Activated CD4-positive, alpha-beta T cell treated with anti-CD3 and anti-CD28 coated beads for 48 hours (primary cell): ENCODE data around the gene POLQ.
"Not testable (repeated sequence)": the region's sequence is repeated elsewhere in the genome, so short reads cannot be mapped to it uniquely, and the experiment has no call there.

ENCODE experiments used
- DNase-seq: peaks from one replicate; pipeline ENCODE4 v3.0.0-alpha.2; 2020

POLQ gene

DNA sequence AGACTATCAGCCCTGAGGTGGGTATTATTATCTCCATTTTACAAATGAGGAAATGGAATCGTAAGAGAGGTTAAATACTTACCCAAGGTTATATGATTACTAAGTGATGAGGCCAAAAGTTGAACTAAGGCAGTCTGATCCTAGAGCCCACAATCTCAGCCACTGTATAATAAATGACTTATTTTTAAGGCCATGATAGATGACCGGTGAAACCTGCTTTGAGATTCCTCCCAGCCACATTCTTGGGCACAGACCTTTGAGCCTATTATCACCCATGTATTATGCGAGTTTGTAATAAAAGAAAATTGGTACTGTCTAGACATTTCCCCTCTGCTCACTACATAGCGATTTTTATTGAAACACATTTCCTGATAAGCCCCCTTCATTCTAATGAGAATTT, 37.4 kb downstream of the POLQ start:
- DNase-seq: no peak

DNA sequence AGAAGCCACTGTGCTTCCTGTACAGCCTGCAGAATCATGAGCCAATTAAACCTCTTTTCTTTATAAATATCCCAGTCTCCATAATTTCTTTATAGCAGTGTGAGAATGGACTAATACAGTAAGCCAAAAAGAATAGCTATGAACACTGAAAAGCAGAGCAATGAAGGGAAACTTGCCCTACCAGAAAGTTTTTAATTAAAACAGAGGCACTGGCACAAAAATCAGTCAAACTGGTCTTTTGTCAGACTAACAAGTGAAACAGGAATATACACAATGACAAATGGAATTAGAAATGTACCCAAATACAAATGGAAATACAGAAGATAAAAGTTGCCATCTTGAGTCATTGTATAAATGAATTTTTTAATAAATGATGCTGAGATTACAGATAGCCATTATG, 40.5 kb downstream of the POLQ start:
- no peak for DNase-seq

DNA sequence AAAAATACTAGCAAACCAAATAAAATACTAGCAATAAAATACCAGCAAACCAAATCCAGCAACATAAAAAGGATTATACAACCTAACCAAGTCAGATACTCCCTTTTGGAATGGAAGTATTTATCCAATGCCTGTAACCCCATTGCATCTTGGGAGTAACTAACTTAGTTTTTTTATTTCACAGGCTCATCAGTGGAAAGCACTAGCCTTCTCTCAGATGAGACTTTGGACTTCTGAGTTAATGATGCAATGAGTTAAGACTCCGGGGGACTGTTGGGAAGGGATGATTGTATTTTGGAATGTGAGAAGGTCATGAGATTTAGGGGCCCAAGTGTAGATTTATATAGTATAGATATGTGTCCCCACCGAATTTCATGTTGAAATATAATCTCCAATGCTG, 41.2 kb downstream of the POLQ start:
- no peak for DNase-seq

DNA sequence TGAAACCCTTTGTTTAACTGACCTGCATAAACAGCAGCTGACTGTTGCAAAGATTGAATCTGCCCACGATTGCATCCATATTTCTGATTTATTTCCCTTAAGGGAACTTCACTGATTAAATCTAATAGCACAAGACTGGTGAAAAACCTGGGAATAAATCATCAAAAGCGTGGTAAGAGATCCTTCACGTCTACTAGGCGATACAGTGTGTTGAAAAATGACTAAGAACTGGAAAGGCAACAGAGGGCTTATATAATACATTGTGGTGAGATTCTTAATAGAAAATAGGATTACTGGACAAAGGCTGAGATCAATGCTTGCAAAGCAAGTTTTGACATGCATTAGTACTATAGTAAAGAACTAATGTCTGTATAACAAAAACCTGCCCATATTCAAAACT, 49.0 kb downstream of the POLQ start:
- DNase-seq: no peak

DNA sequence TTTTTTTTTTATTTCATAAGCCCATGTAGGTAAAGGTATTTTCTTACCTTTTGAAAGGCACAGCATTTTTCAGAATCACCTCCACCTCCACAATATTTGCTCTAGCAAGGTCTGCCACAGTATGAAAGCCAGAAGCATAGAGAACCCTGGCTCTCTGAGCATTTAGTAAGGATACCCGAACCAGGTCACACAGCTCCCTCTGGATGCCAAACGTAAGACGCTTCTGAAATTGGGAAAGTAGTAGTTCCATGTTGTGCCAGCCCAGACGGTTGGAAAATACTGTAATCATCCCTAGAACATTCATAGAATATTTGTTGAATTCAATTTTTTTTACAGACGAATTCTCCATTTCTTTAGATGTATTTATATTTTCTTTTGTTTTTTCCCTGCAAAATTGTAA, 52.4 kb downstream of the POLQ start:
- DNase-seq: no peak

DNA sequence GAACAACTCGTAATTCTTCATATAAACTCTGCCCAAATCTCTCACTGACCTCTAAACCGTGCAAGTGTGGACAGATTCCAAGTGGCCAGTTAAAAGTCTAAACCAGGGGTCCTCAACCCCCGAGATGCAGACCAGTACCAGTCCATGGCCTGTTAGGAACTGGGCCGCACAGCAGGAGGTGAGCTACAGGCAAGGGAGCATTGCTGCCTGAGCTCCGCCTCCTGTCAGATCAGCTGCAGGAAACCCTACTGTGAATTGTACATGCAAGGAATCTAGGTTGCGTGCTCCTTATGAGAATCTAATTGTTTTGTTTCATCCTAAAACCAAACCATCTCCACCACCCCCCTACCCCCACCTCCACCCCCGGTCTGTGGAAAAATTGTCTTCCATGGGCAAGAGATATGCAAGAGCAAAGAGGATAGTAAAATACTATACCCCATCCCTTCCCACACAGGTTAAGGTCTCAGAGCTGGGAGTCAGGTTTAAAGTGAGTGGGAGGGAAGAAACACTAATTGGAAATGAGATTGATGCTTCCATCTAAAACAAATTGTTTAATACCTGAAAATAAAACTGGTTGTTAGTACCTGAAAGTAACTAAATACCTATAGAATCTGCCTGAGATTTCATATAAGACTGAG, 54.0 kb downstream of the POLQ start:
- no peak for DNase-seq

DNA sequence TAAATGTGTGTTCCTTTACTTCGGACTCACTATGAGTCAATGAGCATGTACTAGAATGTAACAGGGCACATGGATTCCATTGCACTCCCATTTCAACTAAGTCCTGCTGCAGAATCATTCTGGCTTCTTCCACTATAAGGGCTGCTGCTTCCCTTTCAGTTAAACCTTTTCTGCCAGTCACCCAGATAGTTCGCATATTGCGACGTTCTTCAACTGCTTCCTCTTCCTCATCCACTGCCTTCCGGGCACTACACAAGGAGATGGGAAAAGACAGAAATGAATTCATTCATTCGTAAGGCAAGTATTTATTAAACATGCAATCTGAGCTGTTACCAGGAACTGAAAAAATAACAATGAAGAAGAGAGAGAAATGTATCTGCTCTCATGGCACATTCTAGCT, 55.6 kb downstream of the POLQ start:
- no peak for DNase-seq

DNA sequence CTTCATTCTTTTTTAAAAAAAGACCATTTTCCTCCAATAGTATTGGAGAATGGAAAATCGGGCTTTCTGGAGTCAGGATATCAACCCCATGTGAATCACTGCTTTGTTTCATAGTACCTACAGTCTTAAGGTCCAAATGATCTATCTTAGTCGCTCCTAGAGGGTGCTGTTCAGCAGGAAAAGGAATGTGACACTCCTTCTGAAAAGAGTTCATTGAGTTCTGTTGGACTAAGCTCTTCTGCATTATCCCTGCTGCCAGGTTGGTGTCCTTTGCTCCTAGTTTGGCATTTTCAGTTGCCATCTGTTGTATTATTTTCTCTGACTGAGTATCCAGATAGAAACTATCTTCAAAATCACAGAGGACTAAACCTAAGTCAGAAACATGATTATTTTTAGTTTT, 57.2 kb downstream of the POLQ start:
- DNase-seq: no peak

DNA sequence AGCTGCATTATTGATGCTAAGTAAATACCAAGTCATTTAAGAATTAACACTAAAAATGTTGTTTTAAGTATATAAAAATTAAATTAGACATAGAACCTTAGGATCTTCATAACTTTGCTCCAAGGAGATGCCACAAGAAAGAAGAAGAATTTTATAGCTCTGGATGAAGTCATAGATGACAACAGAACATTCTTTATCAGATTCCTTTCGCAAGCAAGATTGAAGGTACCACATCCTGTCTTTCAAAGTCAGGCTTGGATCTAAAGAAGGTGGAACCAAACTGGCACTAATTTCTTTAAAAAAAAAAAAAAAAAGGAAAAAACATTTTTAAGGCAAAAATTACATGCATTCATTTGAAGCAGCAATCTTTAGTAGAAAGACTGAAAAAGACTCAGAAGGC, 62.5 kb downstream of the POLQ start:
- DNase-seq: no peak

DNA sequence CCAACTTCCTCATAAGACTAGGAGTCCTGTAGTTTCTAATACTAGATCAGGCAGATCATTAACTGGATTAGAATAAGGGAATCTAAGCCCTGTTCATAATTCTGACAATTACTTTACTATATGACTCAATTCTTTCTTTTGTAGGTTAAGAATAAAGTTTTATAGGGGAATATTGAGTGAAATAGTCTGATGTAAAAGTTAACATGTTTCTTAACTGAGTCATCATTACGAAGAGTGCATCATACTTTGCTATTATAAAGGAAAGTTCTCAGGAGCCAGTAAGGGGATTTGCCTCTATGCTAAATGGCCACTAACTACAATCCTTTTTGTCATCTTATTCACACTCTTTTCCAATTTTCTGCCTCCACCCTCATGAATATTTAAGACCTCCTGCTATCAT, 63.1 kb downstream of the POLQ start:
- DNase-seq: no peak

DNA sequence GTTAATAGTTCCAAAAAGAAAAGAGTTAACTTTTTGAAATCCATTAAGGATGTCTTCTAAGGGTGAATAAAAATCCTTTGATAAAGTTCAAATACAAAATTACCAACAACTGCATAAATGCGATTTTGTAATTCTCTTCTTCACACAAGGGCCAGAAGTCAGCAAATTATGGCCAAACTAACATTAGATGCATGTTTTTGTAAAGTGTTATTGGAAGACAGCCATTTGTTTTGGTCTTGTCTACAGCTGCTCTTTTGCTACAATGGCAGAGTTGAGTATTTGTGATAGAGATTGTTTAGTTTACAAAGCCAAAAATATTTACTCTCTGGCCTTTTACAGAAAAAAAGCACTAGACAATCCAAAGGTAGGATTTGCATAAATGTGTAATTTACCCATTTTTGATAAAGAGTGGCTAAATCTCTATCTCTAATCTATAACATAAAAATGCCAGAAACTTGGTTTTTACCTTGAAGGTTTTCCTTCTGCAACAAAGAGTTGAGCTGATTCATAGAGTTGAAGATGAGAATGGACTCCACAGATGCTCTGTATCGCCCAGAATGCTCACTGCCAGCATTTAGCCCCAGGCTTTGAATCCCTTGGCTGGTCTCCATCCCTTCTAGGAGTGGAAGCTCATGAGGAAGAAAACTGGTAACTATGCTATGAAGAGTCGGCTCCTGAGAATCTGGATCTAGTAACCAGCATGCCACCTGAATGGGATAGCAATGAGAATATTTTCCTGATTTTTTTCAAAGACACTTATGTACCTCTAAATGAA, 64.5 kb downstream of the POLQ start:
- DNase-seq: no peak

DNA sequence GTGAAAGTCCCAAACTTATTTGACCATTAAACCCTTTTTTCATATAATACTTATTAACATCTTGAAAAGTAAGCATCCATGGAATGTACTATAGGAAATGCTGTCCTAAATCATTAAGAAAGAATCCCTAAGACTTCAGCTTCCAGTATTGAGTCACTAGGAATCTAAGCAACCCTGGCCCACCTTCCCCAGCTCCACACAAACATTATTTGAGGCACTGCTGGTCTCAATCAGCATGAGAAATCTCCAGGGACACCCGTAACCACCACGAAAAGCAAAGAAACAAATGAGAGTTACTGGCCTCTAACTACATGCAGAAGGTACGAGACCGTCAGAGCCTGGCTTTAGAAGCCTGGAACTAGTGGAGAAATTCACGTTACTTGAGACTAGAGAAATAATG, 68.2 kb downstream of the POLQ start:
- no peak for DNase-seq

DNA sequence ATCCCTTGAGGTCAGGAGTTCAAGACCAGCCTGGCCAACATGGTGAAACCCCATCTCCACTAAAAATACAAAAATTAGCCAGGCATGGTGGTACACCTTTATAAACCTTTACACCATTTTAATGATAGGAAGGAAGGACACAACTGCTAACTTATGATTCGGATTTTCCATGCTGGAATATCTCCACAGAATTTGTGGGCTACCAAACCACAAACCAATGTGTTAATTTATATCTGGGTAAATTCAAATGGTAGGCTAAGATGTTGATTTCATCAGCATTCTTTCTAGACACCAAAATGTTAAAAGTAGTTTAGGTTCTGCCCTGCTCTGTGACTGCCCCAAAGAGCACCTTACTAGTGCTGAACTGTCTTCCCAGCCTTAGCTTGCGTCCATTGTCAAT, 72.8 kb downstream of the POLQ start:
- DNase-seq: no peak

DNA sequence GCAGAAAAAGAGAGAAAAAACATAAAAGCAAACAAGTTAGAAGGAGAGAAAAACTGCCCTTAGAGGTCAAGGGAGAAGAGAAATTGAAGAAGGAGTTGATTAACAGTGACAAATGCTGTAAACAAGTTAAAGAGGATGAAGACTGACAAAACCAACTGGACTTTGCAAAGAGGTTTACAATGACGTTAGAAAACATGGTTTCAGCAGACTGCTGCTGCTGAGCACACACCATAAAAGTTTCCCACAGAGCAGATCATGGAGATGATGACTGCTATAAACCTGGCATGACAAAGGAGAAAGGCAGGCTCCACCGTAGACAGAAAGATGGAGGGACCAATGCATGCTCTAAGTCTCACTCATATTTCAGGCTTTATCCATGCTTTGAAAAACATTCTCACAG, 78.7 kb downstream of the POLQ start:
- DNase-seq: no peak

DNA sequence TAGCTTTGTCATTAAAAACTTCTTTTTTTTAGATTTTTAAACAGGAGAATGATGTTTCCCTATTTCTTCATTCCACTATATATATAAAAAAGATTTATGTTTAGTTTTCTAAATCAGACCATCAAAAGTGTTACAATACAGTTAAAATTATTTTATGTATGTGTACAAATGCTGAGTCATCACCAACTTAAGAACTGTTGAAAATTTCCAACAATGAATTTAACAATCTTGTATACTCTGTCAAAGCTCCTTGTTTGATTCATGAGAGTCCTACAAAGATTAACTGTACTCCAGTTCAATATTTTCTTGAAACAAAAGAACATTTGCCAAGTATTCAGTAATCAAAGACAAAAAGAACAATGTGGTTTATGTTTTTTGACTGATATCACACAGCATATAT, 82.0 kb downstream of the POLQ start:
- DNase-seq: no peak

DNA sequence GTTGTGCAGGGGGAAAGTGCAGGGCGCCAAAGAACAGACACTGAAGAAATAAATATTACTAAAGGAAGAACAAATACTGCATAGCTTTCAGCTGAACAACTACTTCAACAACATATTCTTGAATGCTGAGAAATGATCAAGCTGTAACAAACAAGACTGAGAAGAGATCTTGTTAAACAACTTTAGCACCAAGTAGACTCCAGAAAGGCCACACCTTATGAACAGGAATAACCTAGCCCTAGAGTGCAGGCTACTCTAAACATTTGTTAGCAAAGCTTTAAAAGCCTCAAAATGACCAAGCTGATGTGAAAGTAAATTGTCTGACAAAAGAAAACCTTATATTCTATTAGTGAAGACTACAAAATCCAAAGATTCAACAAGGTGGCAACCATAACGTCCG, 83.2 kb downstream of the POLQ start:
- no peak for DNase-seq

DNA sequence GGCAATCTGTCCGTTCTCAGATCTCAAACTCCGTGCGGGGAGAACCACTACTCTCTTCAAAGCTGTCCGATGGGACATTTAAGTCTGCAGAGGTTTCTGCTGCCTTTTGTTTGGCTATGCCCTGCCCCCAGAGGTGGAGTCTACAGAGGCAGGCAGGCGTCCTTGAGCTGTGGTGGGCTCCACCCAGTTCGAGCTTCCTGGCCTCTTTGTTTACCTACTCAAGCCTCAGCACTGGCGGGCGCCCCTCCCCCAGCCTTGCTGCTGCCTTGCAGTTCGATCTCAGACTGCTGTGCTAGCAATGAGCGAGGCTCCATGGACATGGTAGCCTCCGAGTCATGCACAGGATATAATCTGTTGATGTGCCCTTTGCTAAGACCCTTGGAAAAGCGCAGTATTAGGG, 94.0 kb downstream of the POLQ start:
- not testable (repeated sequence) for DNase-seq

DNA sequence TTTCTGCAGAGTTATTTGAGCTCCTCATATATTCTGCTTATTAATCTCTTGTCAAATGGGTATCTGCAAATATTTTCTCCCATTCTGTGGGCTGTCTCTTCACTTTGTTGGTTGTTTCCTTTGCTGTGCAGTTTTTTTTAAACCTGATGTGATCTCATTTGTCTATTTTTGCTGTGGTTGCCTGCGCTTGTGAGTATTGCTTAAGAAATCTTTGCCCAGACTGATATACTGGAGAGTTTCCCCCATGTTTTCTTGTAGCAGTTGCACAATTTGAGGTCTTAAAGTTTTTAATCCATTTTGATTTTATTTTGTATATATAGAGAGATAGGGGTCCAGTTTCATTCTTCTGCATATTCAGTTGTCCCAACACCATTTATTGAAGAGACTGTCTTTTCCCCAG, 102.3 kb downstream of the POLQ start:
- no peak for DNase-seq

DNA sequence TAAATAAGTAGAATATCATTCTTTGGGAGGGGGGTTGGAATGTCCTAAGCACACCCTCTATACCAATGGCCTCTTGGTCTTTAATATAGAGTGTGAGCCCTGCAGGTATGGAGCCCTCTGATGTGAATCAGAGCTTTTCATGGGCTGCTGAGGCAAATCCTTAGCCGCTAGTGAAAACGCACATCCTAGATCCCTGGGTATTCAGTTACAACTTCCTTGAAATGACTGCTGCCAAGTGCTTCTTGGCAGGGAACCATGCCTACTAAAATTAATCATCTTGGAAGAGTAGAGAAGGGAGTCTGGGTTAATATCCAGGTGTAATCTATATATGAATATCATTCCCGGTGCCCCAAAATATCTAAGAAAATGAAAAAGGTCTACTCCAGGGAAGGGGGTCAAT, 109.1 kb downstream of the POLQ start:
- DNase-seq: no peak

DNA sequence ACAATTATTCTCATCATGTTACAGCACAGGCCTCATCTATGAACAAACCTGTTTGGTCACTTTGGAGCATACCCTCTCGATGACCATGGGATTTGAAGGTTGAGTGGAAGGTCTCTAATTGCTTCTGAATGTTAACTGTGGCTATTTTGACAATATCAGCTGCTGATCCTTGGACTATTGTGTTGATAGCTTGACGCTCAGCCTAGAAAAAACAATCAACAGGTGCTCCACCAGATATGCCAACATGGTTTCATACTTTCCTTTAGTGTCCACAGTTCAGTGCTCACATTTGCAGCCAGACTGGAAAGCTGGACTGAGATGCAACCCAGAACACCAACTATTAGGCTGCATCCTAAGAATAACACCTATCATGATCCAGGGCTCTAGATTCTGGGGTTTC, 109.7 kb downstream of the POLQ start:
- DNase-seq: no peak

DNA sequence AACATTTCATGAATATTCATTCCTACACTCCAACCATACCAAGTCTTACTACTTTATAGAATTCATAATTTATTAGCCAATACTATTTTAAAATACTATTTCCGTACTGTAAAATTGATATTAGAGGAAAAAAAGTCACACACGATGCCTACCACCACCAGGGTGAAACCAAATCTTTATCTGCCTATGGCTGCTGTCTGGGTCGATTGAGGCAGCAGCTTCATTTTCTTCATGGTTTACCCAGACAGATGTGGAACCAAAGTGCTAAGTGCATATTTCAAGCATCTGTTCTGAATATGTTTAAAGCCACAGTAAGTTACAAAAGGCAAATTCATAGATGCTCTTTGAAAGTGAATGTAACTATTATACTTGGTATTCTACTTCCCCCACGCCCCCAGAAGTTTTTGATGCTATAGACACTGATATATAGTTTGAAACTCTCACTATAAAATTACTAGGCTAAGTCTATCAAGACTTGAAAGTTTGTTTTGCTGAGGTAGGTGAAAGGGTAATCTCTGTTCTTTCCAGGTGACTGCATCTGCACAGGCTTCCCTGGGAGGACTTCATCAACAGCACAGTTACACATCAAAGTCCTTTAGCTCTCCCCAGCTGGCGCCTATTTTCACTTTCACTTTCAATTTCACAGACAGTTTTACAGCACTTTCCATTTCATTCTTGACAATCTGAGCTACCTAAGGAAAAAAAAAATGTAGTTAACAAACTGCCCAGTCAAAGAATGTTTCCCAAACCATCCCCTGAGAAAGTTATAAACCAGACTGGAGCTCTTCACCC, 113.9 kb downstream of the POLQ start:
- DNase-seq: peak; percentile 35

DNA sequence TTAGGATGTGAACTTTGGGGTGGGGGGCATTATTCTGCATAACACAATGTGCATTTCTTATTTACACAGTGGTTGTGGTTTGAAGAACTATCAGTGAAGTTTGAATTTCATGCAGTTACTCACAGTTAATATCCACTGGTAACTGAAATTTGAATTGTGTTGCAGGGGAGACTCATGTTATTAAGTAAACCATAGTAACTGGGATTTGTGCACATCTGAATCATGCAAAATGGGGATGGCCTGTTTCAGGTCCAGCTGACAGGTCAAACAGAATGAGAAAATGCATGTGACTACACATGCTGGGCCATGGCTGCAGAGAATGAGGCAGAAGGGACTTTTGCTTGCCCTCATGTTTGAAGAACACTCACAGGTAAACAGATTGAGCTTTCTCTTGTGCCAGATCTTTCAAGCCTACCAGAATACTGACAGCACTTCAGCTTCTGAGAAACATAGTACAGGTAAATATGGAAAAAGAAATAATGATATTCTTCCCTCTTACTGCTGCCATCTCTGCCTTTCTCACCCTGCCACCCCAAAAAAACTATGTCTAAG, 115.0 kb downstream of the POLQ start:
- no peak for DNase-seq

DNA sequence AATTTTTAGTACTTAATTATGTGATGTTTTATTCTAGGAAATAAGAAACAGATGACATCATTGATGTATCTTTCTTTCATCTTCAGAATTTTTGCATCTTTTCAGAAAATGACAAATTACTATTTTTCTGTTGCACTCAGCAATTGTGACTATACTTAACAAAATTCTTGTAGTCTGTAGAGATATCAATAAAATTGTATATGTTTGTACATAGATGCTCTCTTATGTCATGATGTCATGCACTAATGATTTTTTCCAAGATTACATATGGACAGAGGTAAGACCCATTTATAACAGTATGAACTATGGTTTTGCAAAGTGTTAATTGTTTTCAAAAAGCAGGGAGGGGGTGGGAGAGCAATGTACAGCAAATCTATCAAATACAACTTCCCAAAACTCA, 121.2 kb downstream of the POLQ start:
- no peak for DNase-seq

DNA sequence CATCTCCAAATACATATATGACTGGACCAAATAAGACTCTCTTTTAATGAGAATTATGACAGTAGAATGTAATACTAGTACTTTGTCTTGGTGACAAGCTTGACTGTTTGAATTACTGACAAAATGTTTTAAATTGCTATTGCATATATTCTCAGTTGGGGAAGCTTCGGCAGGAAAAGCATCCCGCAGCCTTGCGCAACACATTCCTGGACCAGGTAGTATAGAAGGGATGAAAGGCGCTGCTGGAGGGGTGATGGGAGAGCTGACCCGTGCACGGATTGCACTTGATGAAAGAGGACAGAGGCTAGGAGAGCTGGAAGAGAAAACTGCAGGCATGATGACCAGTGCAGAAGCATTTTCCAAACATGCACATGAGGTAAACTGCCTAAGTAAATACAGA, 127.6 kb downstream of the POLQ start:
- no peak for DNase-seq
